ENCODE measurements around the gene SMARCE1.
"Not testable (repeated sequence)": the region's sequence is repeated elsewhere in the genome, so short reads cannot be mapped to it uniquely, and the experiment has no call there.

The SMARCE1 gene

GRCh38 chr17:40608061-40608581 is 39.5 kb downstream of the SMARCE1 start:
- no peak for DNase-seq

GRCh38 chr17:40607641-40608040 is 40.0 kb downstream of the SMARCE1 start:
- no peak for DNase-seq

DNA sequence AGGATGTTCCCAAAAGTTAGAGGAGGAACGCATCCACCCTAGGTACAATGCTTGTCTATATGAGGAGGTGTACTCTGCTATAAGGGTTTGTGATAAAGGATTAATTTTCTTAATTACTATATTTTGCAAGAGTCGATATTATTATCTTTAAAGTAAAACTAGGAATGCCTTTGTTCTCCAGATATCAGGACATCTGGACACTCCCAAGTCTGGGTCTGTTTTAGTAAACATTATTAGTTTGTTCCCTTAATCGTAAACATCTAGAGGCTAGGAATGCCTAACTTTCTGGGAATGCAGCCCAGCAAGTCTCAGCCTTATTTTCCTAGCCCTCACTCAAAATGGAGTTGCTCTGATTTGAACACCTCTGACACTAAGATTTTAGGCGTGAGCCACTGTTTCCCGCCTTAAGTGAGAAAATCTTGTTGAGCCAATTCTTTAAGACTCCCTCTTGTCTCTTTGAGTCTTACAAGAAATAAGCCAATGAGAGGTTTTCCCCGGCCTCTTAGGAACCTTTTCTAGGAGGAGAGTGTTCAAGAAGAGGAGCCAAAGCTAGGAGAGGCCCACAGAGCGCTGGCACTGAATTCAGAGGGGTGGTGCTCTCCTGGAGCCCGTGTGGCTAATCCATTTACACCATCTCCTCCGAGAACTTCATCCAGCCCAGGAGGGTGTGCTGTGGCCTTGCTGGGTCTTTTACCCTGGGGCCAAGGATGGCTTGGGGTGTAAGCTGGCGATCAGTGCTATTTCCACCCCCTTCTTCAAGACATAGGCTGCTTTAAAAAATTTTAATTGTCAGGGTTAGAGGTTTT is 40.9 kb downstream of the SMARCE1 start:
- no peak for DNase-seq

GRCh38 chr17:40605306-40605705 is 42.3 kb downstream of the SMARCE1 start:
- peak; percentile 83 for DNase-seq

DNA sequence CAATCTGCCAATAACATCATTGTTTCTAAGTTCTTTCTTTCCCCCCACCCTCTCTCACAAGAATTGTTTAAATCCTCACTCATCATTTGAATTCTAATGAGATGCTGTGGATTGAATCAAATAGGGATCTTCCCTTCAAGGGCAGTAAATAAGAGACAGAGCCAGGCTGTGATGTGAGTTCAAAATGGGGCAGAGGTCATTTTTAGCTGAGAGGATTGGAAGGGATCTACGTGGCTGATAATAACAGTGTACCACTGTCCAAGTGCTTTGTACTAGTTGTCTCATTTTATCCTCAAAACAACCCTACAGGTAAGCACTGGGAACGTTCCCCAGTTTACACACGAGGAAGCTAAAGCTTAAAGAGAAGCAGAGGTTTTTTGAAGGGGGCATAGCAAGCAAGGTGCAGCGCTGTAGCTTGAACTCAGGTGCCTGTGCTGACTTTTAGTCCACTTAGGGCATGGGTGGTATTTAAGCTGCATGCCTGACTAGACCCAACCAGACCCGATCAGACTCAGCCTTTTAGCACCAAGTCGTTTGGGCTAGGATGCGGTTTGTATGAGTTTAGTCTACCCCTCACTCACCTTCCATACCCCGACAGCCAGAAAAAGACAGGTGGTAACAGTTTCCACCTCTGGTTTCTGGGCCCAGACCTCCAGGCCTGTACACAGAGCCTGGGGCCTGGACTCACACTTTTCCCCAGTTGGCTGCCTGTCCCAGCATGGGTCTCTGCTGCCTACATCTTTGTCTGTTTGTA is 43.1 kb downstream of the SMARCE1 start:
- DNase-seq, result no peak

DNA sequence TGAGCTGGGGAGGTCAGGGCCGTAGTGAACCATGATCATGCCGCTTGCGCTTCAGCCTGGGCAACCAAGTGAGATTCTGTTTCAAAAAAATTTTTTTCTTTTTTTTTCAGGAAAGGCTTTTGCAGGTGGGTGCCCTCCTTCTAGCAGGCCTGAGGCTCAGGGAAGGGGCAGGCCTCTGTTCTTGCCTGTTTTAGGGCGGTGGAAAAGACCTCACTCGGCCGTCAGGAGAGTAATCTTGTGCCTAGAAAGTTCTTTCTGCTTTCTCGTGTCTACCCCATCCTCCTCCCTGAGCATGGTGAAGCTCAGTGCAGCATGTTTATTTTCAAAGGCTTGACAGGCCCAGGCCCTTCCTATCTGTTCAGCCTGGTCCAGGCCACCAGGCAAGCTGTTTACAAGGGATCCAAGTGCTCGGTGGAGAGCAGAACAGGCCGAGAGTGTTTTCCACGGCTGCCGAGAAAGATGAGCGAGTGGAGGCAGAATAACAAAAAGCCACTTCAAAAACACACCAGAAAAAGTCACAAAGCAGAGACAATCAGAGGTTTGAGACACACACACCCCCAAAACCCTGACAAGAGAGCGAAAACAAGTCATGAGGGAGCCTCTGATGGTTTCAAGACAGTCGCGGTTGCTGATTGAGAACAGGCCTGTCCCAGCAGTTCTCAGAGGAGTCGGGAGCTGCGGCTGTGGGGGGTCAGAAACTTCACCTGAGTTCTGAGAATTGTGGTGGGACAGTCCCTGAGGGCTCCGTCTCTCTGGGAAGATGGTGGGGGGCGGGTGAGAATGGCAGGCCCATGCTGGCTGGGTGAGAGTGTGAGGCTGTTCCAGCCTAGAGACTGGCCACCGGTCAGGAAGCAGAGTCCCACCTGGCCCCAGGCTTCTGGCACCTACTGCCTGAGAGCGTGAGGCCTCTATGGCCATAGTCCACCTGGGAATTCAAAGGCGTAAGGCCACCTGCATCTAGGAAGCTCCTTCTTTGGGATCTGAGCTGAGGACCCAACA is 44.9 kb downstream of the SMARCE1 start:
- peak; percentile 85 for DNase-seq

GRCh38 chr17:40600486-40601046 is 47.1 kb downstream of the SMARCE1 start:
- no peak for DNase-seq

- DNase-seq, result no peak
Measured at GRCh38 chr17:40599468-40599763, 48.2 kb downstream of the SMARCE1 start.

- peak; percentile 86 for DNase-seq
Measured at GRCh38 chr17:40598619-40599467, 48.8 kb downstream of the SMARCE1 start.

DNA sequence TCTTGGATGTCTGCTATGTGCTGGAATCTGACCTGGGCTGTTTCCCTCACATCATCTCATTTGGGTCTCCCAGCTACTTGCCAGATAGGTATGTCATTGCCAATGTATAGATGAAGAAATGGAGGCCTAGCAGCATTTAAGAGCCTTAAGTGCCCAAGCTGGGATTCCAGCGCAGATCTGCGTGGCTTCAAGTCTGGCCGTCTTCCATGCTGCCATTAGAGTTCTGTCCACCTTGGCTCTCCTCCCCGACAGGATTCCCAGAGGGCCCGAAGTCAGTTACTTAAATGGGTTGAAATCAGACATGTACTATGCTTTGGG is 49.4 kb downstream of the SMARCE1 start:
- no peak for DNase-seq

- DNase-seq, result no peak
Measured at GRCh38 chr17:40597556-40598300, 49.9 kb downstream of the SMARCE1 start.

- no peak for DNase-seq
Measured at GRCh38 chr17:40597156-40597555, 50.5 kb downstream of the SMARCE1 start.

DNA sequence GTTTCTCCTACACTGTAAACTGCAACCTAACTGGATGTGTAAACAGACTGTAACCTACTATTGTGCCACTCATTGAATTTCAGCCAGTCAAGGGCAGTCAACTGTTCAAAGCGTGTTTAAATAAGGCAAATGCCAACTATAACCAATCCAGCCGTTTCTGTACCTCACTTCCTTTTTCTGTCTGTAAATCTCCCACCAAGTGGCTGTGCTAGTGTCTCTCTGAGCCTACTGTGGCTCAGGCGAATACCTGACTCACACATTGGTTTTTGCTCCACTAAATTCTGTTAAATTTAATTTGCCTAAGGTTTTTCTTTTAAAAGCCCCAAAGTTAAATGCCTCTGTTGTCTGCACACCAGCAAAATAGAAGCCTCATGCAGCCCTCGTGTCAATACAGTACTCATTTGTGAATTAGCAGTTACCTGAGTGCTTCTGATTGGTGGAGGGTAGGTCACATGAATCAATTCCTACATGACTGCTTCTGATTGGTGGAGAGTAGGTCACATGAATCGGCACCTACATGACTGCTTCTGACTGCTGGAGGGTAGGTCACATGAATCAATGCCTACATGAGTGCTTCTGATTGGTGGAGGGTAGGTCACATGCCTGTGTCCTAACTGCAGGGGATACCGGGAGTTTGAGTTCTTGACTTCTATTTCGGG is 51.2 kb downstream of the SMARCE1 start:
- peak; percentile 56 for DNase-seq

GRCh38 chr17:40590742-40591141 is 56.9 kb downstream of the SMARCE1 start:
- no peak for DNase-seq

- DNase-seq, result no peak
Measured at GRCh38 chr17:40588552-40588951, 59.1 kb downstream of the SMARCE1 start.

DNA sequence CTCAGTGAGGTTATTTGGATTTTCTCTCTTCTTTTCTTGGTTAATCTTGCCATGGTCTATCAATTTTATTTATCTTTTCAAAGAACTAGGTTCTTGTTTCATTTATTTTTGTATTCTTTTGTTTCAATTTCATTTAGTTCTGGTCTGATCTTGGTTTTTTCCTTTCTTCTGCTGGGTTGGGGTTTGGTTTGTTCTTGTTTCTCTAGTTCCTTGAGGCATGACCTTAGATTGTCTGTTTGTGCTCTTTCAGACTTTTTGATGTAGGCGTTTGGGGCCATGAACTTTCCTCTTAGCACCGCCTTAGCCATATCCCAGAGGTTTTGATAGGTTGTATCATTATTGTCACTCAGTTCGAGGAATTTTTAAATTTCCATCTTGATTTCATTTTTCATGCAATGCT is 61.4 kb downstream of the SMARCE1 start:
- DNase-seq, result not testable (repeated sequence)

DNA sequence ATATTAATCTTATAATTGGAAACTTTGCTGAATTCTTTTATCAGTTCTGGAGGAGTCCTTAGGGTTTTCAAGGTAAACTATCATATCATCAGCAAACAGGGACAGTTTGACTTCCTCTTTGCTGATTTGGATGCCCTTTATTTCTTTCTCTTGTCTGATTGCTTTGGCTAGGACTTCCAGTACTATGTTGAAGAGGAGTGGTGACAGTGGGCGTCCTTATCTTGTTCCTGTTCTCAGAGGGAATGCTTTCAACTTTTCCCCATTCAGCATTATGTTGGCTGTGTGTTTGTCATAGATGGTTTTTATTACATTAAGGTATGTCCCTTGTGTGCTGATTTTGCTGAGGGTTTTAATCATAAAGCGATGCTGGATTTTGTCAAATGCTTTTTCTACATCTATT is 62.7 kb downstream of the SMARCE1 start:
- not testable (repeated sequence) for DNase-seq

DNA sequence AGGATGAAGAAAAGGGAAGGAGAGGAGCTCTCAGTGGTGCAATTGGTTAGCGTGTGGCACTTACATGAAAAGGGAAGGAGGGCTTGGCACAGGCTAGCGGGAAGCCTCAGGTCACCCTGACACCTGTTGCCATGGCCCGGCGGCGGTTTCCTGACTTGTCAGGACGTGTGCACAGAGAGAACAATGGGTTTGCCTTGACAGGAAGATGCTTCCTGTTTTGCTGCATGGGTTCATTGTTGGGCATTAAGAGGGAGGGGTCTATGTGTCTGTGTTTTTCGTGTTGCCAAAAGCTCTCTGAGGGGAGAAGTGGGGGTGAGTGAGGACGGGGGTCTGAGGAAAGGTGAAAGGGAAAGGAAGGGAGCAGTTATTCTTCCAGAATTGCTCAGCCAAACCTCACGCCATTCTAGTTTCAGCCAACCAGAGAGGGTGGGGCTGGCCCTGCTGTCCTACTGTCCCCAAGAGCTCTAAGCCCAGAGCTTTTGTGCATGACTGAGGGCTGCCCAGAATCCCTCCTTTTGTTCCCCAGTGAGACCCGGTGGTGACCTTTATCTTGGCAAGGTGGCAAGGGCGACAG is 65.2 kb downstream of the SMARCE1 start:
- DNase-seq, result peak; percentile 60

- DNase-seq, result no peak
Measured at GRCh38 chr17:40580140-40580539, 67.5 kb downstream of the SMARCE1 start.

- no peak for DNase-seq
Measured at GRCh38 chr17:40579471-40579870, 68.1 kb downstream of the SMARCE1 start.
